ENCODE data around the gene SLIT2.
A peak's percentile ranks its signal among the peaks of the same experiment; 100 is the strongest.

SLIT2 gene

DNA sequence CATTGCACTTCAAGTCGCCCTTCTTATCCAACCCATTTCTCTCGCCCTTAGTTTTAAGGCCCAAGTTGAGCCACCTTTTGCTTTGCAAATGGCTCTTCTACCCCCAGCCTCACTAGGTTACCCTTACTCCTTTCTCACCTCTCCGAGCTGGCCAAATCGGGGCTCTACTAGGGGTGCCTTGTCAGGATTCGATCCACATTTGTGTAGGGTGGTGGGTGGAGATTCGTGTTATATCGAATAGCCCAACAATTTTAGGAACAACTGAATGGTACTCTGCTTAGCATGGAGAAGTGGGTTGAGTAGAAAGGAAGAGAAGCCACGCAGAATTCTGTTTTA is 3.5 kb downstream of the SLIT2 start:
- H3K27me3 ChIP-seq (ENCODE audit: insufficient read depth, insufficient read length): peaks cover 58% of the 10 kb centered on the region
- H3K4me1 ChIP-seq (ENCODE audit: insufficient read depth, insufficient read length): peaks cover 11% of the 10 kb centered on the region
- no peak for DNase-seq (ENCODE audit: low read depth, low spot score)
- H3K9ac ChIP-seq (ENCODE audit: insufficient read length, low read depth): peak overlapping the region; percentile 68
- H3K9me3 ChIP-seq (ENCODE audit: insufficient read depth, low read length): no peaks in the 10 kb centered on the region
- H3K4me3 ChIP-seq (ENCODE audit: insufficient read length, low read depth): peak overlapping the region; percentile 62
- TF ChIP-seq ZNF274 (IDR thresholded peaks at IDR 0.05; ENCODE audit: low read depth, low read length) (no peak), YY1 (IDR thresholded peaks at IDR 0.05; ENCODE audit: insufficient read depth, insufficient read length) (no peak), SUZ12 (IDR thresholded peaks at IDR 0.05; ENCODE audit: extremely low read depth, insufficient read depth, insufficient read length) (no peak)
- no peaks in the 10 kb centered on the region for H3K36me3 ChIP-seq (ENCODE audit: insufficient read depth, insufficient read length, low read length)

DNA sequence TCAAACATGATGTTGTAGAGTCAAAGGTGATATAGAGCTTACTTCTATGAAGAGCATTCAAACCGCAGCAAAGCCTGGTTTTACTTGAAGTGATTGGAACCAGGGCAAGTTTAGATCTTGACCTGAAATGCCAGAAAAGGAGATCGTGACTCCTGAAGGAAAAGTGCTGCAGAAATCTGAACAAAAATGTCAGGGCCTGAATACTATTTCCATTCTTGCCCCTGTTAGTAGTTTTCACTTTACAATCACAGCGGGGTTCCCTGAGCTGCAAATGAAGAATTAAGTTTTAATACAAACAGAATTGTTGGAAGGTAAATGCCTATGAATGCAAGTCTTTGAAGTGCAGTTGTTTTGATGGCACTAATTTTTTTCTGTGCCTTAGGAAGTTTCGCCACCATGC is 4.1 kb downstream of the SLIT2 start:
- no peak overlapping the region for H3K9ac ChIP-seq (ENCODE audit: insufficient read length, low read depth)
- no peak overlapping the region for H3K4me3 ChIP-seq (ENCODE audit: insufficient read length, low read depth)
- no peaks in the 10 kb centered on the region for H3K9me3 ChIP-seq (ENCODE audit: insufficient read depth, low read length)
- no peaks in the 10 kb centered on the region for H3K36me3 ChIP-seq (ENCODE audit: insufficient read depth, insufficient read length, low read length)
- H3K27me3 ChIP-seq (ENCODE audit: insufficient read depth, insufficient read length): peaks cover 52% of the 10 kb centered on the region
- DNase-seq (ENCODE audit: low read depth, low spot score): no peak
- TF ChIP-seq YY1 (IDR thresholded peaks at IDR 0.05; ENCODE audit: insufficient read depth, insufficient read length) (no peak), SUZ12 (IDR thresholded peaks at IDR 0.05; ENCODE audit: extremely low read depth, insufficient read depth, insufficient read length) (no peak), ZNF274 (IDR thresholded peaks at IDR 0.05; ENCODE audit: low read depth, low read length) (no peak)
- peaks cover 11% of the 10 kb centered on the region for H3K4me1 ChIP-seq (ENCODE audit: insufficient read depth, insufficient read length)

DNA sequence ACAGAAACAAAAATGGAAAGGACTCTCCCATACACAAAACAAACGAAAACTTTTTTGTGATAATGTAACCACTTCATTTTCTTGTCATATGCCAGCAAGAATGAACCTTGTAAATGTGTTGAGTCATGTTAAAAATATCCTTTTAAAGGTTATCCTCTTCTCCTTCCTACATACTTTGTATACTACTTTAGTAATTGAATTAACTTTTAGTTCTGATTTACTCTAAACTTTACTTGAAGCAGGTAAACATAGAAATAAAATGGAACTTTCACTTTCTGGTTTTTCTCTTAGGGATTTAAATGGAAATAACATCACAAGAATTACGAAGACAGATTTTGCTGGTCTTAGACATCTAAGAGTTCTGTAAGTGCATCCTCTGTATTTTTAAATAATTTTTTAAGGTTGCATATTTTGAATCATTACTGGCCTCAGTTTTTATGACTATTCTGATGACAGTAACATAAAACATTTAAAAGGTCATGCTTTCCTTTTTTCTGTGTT is 4.7 kb downstream of the SLIT2 start:
- TF ChIP-seq ZNF274 (IDR thresholded peaks at IDR 0.05; ENCODE audit: low read depth, low read length) (no peak), SUZ12 (IDR thresholded peaks at IDR 0.05; ENCODE audit: extremely low read depth, insufficient read depth, insufficient read length) (no peak), YY1 (IDR thresholded peaks at IDR 0.05; ENCODE audit: insufficient read depth, insufficient read length) (no peak)
- no peaks in the 10 kb centered on the region for H3K36me3 ChIP-seq (ENCODE audit: insufficient read depth, insufficient read length, low read length)
- H3K9me3 ChIP-seq (ENCODE audit: insufficient read depth, low read length): no peaks in the 10 kb centered on the region
- H3K27me3 ChIP-seq (ENCODE audit: insufficient read depth, insufficient read length): peaks cover 46% of the 10 kb centered on the region
- H3K4me3 ChIP-seq (ENCODE audit: insufficient read length, low read depth): no peak overlapping the region
- peaks cover 11% of the 10 kb centered on the region for H3K4me1 ChIP-seq (ENCODE audit: insufficient read depth, insufficient read length)
- no peak overlapping the region for H3K9ac ChIP-seq (ENCODE audit: insufficient read length, low read depth)
- no peak for DNase-seq (ENCODE audit: low read depth, low spot score)

DNA sequence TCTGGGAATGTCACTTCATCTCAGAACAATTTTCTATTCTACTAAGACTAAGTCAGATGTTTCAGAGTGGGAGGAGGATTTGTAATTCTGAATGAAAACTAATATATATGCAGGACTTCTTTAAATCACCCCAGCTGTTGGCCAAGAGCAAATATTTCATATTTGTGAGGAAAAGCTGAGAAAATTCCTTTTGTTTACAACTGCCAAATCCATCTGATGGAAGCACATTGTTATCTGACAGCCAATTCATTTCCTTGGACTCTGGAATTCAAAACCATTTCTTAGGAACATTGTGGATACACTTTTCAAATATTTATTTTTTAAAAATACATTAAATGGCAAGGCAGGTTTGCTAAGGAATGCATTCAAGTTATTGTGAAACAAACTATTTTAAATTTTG is 8.0 kb downstream of the SLIT2 start:
- TF ChIP-seq YY1 (IDR thresholded peaks at IDR 0.05; ENCODE audit: insufficient read depth, insufficient read length) (no peak), SUZ12 (IDR thresholded peaks at IDR 0.05; ENCODE audit: extremely low read depth, insufficient read depth, insufficient read length) (no peak), ZNF274 (IDR thresholded peaks at IDR 0.05; ENCODE audit: low read depth, low read length) (no peak)
- H3K27me3 ChIP-seq (ENCODE audit: insufficient read depth, insufficient read length): peaks cover 17% of the 10 kb centered on the region

DNA sequence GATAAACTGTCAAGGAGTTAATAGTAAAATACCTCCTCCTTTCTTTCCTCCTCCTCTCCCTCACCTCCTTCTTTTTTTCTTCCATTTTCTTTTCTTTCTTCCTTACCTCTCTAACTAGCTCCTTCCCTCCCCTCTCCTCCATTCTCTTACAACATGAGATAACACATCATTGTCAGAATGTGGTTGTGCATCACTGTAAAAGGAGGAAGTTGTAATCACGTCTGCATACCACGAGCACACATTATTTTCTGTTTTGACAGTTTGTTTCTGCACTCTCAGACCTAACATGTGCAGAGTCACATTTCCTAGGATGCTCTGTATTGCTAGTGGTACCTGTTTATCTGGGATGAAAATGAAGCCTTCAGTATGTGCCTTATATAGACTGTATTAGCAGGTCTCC is 9.1 kb downstream of the SLIT2 start:
- DNase-seq (ENCODE audit: low read depth, low spot score): no peak
- Histone ChIP-seq H3K4me3 (ENCODE audit: insufficient read length, low read depth) (no peak overlapping the region), H3K9ac (ENCODE audit: insufficient read length, low read depth) (no peak overlapping the region)

More for the DNA sequence above, 8.0 kb downstream of the SLIT2 start:
- no peak overlapping the region for H3K9ac ChIP-seq (ENCODE audit: insufficient read length, low read depth)
- DNase-seq (ENCODE audit: low read depth, low spot score): no peak
- H3K36me3 ChIP-seq (ENCODE audit: insufficient read depth, insufficient read length, low read length): no peaks in the 10 kb centered on the region
- H3K4me1 ChIP-seq (ENCODE audit: insufficient read depth, insufficient read length): no peaks in the 10 kb centered on the region
- H3K9me3 ChIP-seq (ENCODE audit: insufficient read depth, low read length): no peaks in the 10 kb centered on the region
- H3K4me3 ChIP-seq (ENCODE audit: insufficient read length, low read depth): no peak overlapping the region

DNA sequence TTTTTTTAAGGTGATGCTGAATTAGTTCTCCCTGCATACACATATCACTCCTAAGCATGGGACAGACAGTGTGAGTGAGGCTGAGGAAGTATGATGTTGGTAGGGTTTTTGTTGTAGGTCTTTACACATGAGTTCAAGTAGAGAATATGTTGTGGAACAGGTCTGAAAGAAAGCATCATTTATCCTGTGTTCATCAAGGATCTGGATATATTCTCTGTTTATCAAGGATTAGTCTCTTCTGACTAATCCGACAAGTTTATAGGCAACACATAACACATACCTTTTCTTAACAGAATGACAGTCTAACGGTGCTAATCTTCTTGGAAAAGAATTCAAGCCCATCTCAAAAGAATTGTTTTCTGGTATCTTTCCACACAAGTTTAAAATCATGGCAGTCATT is 10.5 kb downstream of the SLIT2 start:
- no peak for DNase-seq (ENCODE audit: low read depth, low spot score)
- H3K27me3 ChIP-seq (ENCODE audit: insufficient read depth, insufficient read length): no peaks in the 10 kb centered on the region
- TF ChIP-seq ZNF274 (IDR thresholded peaks at IDR 0.05; ENCODE audit: low read depth, low read length) (no peak), YY1 (IDR thresholded peaks at IDR 0.05; ENCODE audit: insufficient read depth, insufficient read length) (no peak), SUZ12 (IDR thresholded peaks at IDR 0.05; ENCODE audit: extremely low read depth, insufficient read depth, insufficient read length) (no peak)
- no peak overlapping the region for H3K4me3 ChIP-seq (ENCODE audit: insufficient read length, low read depth)
- no peaks in the 10 kb centered on the region for H3K9me3 ChIP-seq (ENCODE audit: insufficient read depth, low read length)
- H3K36me3 ChIP-seq (ENCODE audit: insufficient read depth, insufficient read length, low read length): no peaks in the 10 kb centered on the region
- no peak overlapping the region for H3K9ac ChIP-seq (ENCODE audit: insufficient read length, low read depth)
- H3K4me1 ChIP-seq (ENCODE audit: insufficient read depth, insufficient read length): no peaks in the 10 kb centered on the region

More for the DNA sequence above, 9.1 kb downstream of the SLIT2 start:
- H3K9me3 ChIP-seq (ENCODE audit: insufficient read depth, low read length): no peaks in the 10 kb centered on the region
- TF ChIP-seq ZNF274 (IDR thresholded peaks at IDR 0.05; ENCODE audit: low read depth, low read length) (no peak), YY1 (IDR thresholded peaks at IDR 0.05; ENCODE audit: insufficient read depth, insufficient read length) (no peak), SUZ12 (IDR thresholded peaks at IDR 0.05; ENCODE audit: extremely low read depth, insufficient read depth, insufficient read length) (no peak)
- no peaks in the 10 kb centered on the region for H3K36me3 ChIP-seq (ENCODE audit: insufficient read depth, insufficient read length, low read length)
- no peaks in the 10 kb centered on the region for H3K4me1 ChIP-seq (ENCODE audit: insufficient read depth, insufficient read length)
- H3K27me3 ChIP-seq (ENCODE audit: insufficient read depth, insufficient read length): peaks cover 6% of the 10 kb centered on the region

DNA sequence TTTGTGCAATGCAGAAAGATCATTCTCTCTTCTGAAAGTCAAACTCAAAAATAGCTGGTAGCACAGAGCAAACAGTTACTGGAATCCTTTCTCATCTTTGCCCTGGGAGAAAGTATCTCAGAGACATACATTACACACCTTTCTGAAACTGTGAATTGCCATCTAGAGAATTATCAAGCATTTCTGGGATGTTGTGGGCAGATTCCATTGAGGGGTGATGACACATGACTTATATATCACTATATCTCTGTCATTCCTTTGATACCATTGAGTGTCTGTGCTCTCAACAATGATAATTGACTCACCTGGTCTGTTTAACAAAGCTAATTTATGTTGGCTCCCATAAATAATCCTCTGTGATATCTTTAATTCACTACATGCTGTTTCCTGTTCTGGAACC is 13.0 kb downstream of the SLIT2 start:
- no peaks in the 10 kb centered on the region for H3K4me1 ChIP-seq (ENCODE audit: insufficient read depth, insufficient read length)
- H3K27me3 ChIP-seq (ENCODE audit: insufficient read depth, insufficient read length): no peaks in the 10 kb centered on the region
- no peak overlapping the region for H3K4me3 ChIP-seq (ENCODE audit: insufficient read length, low read depth)
- TF ChIP-seq ZNF274 (IDR thresholded peaks at IDR 0.05; ENCODE audit: low read depth, low read length) (no peak), SUZ12 (IDR thresholded peaks at IDR 0.05; ENCODE audit: extremely low read depth, insufficient read depth, insufficient read length) (no peak), YY1 (IDR thresholded peaks at IDR 0.05; ENCODE audit: insufficient read depth, insufficient read length) (no peak)
- H3K36me3 ChIP-seq (ENCODE audit: insufficient read depth, insufficient read length, low read length): no peaks in the 10 kb centered on the region
- no peak for DNase-seq (ENCODE audit: low read depth, low spot score)
- H3K9ac ChIP-seq (ENCODE audit: insufficient read length, low read depth): no peak overlapping the region
- H3K9me3 ChIP-seq (ENCODE audit: insufficient read depth, low read length): no peaks in the 10 kb centered on the region
